HCT116 (cell line): ENCODE results near the gene GRIN2A. TPM values are rescaled to one million over a fixed set of nuclear protein-coding genes. Genes with fewer than 3 reads are reported as not detected.

Experiments
- ATAC-seq: fragments of 200-7000 bp; cut with Tn5 transposase; 2 replicates; pipeline ENCODE4 v1.9.1; 2020; ENCODE audit warnings: mild to moderate bottlenecking, moderate library complexity
- BruUV-seq: library from RNA; stranded (reverse); fragments of 400-500 nt; replicated peaks from 2 replicates; lab custom pipeline; 2021; lab: Mats Ljungman, UMichigan
- CTCF ChIA-PET: fragments of 300-600 bp; sonication (Branson Sonifier 250); formaldehyde crosslinking; loops from one replicate; lab custom pipeline; 2021; ENCODE audit warnings: antibody characterized with exemption; lab: Charles Lee
- POLR2A ChIA-PET: fragments of 300-600, 350-600 bp; sonication (Branson Sonifier 250); formaldehyde crosslinking; loops from one replicate; lab custom pipeline; 2021; ENCODE audit warnings: antibody characterized with exemption; lab: Charles Lee
- RAD21 ChIA-PET, 2 experiments: fragments of 300-600 bp; sonication (Branson Sonifier 250); formaldehyde crosslinking; loops; one replicate each; lab custom pipeline; 2023; ENCODE audit warnings: low total read pairs in 2 of 2; ENCODE audit not compliant: uncharacterized antibody in 2 of 2, unreplicated experiment in 2 of 2, low non-redundant PET in 1 of 2; lab: Charles Lee
- DNase-seq: peaks from one replicate; pipeline ENCODE4 v3.0.0-alpha.2; 2010; ENCODE audit warnings: low read depth, low spot score
- H2AFZ ChIP-seq: fragments of 200-600 bp; shearing (Covaris generic), sonication (generic); 2 replicates; pipeline ENCODE4 v1.6.1; 2017; ENCODE audit warnings: low read depth, mixed run types, mixed read lengths, antibody characterized with exemption, low read length; ENCODE audit not compliant: poor library complexity, severe bottlenecking
- H3K27ac ChIP-seq: 2 replicates; pipeline ENCODE4 v1.5.1; 2012; ENCODE audit warnings: low read depth, low read length
- H3K27me3 ChIP-seq: fragments of 200-600 bp; sonication (generic); 2 replicates; pipeline ENCODE4 v1.6.1; 2016; ENCODE audit warnings: mixed run types, low read length, mixed read lengths; ENCODE audit not compliant: insufficient read depth
- H3K36me3 ChIP-seq, 2 experiments: fragments of 200-500 bp in 1 of 2; fragments of 200-600 bp in 1 of 2; sonication (Bioruptor generic) in 1 of 2; sonication (generic) in 1 of 2; 2 replicates each; pipeline versions ENCODE4 v1.5.1 to v1.6.1; 2014 to 2016; ENCODE audit warnings: low read length in 2 of 2, inconsistent platforms in 1 of 2, mixed read lengths in 1 of 2, mixed run types in 1 of 2; ENCODE audit not compliant: insufficient read depth in 2 of 2, control insufficient read depth in 1 of 2
- H3K4me1 ChIP-seq, 2 experiments: fragments of 200-600 bp in 1 of 2; sonication (generic) in 1 of 2; 2 replicates each; pipeline versions ENCODE4 v1.5.1 to v1.6.1; 2012 to 2017; ENCODE audit warnings: low read length in 2 of 2, inconsistent platforms in 1 of 2, mild to moderate bottlenecking in 1 of 2, mixed read lengths in 1 of 2, mixed run types in 1 of 2, moderate library complexity in 1 of 2; ENCODE audit not compliant: insufficient read depth in 2 of 2, control insufficient read depth in 1 of 2
- H3K4me2 ChIP-seq: fragments of 200-600 bp; sonication (generic); 2 replicates; pipeline ENCODE4 v1.6.1; 2017; ENCODE audit warnings: mixed run types, low read length, mixed read lengths
- H3K4me3 ChIP-seq, 2 experiments: fragments of 200-600 bp in 1 of 2; sonication (generic) in 1 of 2; replicated peaks in 1 of 2; 2 replicates each; pipeline ENCODE4 v1.5.1; 2011 to 2016; ENCODE audit warnings: low read length in 2 of 2, control low read depth in 1 of 2, low read depth in 1 of 2, mild to moderate bottlenecking in 1 of 2, mixed read lengths in 1 of 2, mixed run types in 1 of 2
- H3K79me2 ChIP-seq: fragments of 200-600 bp; sonication (generic); 2 replicates; pipeline ENCODE4 v1.6.1; 2017; ENCODE audit warnings: mild to moderate bottlenecking, mixed run types, low read length, moderate library complexity, mixed read lengths; ENCODE audit not compliant: insufficient read depth
- H3K9ac ChIP-seq: fragments of 200-600 bp; sonication (generic); 2 replicates; pipeline ENCODE4 v1.6.1; 2016; ENCODE audit warnings: low read length, mixed read lengths
- H3K9me2 ChIP-seq: fragments of 200-600 bp; sonication (generic), shearing (Covaris generic); 2 replicates; pipeline ENCODE4 v1.6.1; 2017; ENCODE audit warnings: mixed run types, mild to moderate bottlenecking, moderate library complexity; ENCODE audit not compliant: insufficient read depth
- H3K9me3 ChIP-seq, 2 experiments: fragments of 200-500 bp in 1 of 2; fragments of 200-600 bp in 1 of 2; sonication (Bioruptor generic) in 1 of 2; sonication (generic) in 1 of 2; 2 replicates each; pipeline ENCODE4 v1.6.1; 2014 to 2017; ENCODE audit warnings: low read length in 2 of 2, mixed read lengths in 2 of 2, inconsistent platforms in 1 of 2, low read depth in 1 of 2, mild to moderate bottlenecking in 1 of 2, mixed run types in 1 of 2, moderate library complexity in 1 of 2; ENCODE audit not compliant: control insufficient read depth in 1 of 2, insufficient read depth in 1 of 2
- H4K20me1 ChIP-seq: fragments of 200-600 bp; sonication (generic), shearing (Covaris generic); 2 replicates; pipeline ENCODE4 v1.6.1; 2017; ENCODE audit warnings: mixed run types, mild to moderate bottlenecking, moderate library complexity; ENCODE audit not compliant: insufficient read depth
- CEBPB ChIP-seq: IDR thresholded peaks from 2 replicates; pipeline ENCODE4 v1.6.1; 2012; ENCODE audit warnings: low read depth
- CTCF ChIP-seq, 3 experiments: fragments of 200-600 bp in 1 of 3; sonication (generic) in 1 of 3; IDR thresholded peaks in 2 of 3; conservative IDR thresholded peaks in 1 of 3; 2 replicates each; pipeline ENCODE4 v1.5.1; 2012 to 2017; ENCODE audit warnings: low read depth in 2 of 3, low read length in 2 of 3, antibody characterized with exemption in 1 of 3, borderline replicate concordance in 1 of 3, control low read depth in 1 of 3, mild to moderate bottlenecking in 1 of 3, mixed read lengths in 1 of 3, mixed run types in 1 of 3, moderate library complexity in 1 of 3; ENCODE audit not compliant: insufficient read depth in 1 of 3
- EZH2phosphoT487 ChIP-seq: fragments of 200-600 bp; IDR thresholded peaks from 2 replicates; pipeline ENCODE4 v1.6.1; 2018; ENCODE audit warnings: antibody characterized with exemption, borderline replicate concordance
- FOSL1 ChIP-seq: IDR thresholded peaks from 2 replicates; pipeline ENCODE4 v1.6.1; 2012; ENCODE audit warnings: low read depth
- JUND ChIP-seq: IDR thresholded peaks from 2 replicates; pipeline ENCODE4 v1.6.1; 2012
- POLR2A ChIP-seq: IDR thresholded peaks from 2 replicates; pipeline ENCODE4 v1.7.0; 2011; ENCODE audit warnings: borderline replicate concordance; ENCODE audit not compliant: insufficient read depth, insufficient read length; ENCODE audit errors: extremely low read depth
- RAD21 ChIP-seq: IDR thresholded peaks from 2 replicates; pipeline ENCODE4 v1.6.1; 2012; ENCODE audit warnings: low read depth, mild to moderate bottlenecking
- intact Hi-C: fragments of 100-400 bp; cut with micrococcal nuclease; formaldehyde crosslinking; loops from 2 replicates; pipeline ENCODE4 v1.10.0; 2022
- total RNA-seq: library from RNA; stranded (reverse); gene quantifications from one replicate; pipeline ENCODE4 v1.2.1, GENCODE V29; 2021; ENCODE audit not compliant: unreplicated experiment
- TF ChIP-seq, protein P1 (sequence below): IDR thresholded peaks from 2 replicates; pipeline ENCODE4 v1.6.1; 2012; ENCODE audit warnings: low read depth

Gene GRIN2A
- total RNA-seq, 1 experiment from 2014 or later, result 0.02 TPM

DNA sequence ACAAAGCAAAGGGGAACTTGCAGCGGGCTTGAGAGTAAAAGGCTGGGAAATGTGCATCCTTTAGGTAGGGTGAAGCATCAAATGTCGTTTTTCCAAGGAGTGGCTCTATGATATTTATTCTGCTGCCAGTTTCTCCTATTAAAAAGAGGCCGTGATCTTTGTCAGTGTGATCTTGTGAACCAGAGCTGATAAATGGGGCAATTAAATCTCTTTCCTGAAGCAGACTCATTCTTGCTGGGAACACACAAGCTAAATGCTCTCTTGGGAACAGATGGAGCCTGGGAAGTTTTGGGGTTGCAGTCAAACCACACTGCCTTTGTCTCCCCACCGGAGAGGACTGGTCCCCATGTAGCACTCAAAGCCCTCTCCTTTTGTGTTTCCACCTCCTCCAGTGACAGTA is 408.9 kb downstream of the GRIN2A start:
- no peak overlapping the region for H3K9ac ChIP-seq
- no peaks in the 10 kb centered on the region for H3K9me2 ChIP-seq
- TF ChIP-seq CEBPB (no peak), EZH2phosphoT487 (no peak), RAD21 (no peak), CTCF (IDR thresholded peaks at IDR 0.05 in 2 of 3, conservative IDR thresholded peaks at IDR 0.05 in 1 of 3; ENCODE audit: borderline replicate concordance in 1 of 3, insufficient read depth in 1 of 3, low read depth in 2 of 3, low read length in 2 of 3) (no peak), POLR2A (no peak), JUND (no peak), FOSL1 (no peak)
- TF ChIP-seq, protein P1, sequence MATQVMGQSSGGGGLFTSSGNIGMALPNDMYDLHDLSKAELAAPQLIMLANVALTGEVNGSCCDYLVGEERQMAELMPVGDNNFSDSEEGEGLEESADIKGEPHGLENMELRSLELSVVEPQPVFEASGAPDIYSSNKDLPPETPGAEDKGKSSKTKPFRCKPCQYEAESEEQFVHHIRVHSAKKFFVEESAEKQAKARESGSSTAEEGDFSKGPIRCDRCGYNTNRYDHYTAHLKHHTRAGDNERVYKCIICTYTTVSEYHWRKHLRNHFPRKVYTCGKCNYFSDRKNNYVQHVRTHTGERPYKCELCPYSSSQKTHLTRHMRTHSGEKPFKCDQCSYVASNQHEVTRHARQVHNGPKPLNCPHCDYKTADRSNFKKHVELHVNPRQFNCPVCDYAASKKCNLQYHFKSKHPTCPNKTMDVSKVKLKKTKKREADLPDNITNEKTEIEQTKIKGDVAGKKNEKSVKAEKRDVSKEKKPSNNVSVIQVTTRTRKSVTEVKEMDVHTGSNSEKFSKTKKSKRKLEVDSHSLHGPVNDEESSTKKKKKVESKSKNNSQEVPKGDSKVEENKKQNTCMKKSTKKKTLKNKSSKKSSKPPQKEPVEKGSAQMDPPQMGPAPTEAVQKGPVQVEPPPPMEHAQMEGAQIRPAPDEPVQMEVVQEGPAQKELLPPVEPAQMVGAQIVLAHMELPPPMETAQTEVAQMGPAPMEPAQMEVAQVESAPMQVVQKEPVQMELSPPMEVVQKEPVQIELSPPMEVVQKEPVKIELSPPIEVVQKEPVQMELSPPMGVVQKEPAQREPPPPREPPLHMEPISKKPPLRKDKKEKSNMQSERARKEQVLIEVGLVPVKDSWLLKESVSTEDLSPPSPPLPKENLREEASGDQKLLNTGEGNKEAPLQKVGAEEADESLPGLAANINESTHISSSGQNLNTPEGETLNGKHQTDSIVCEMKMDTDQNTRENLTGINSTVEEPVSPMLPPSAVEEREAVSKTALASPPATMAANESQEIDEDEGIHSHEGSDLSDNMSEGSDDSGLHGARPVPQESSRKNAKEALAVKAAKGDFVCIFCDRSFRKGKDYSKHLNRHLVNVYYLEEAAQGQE, result no peak
- H2AFZ ChIP-seq, result no peak overlapping the region
- no TSS peak for BruUV-seq
- H3K27ac ChIP-seq, result no peak overlapping the region
- H3K36me3 ChIP-seq, result no peaks in the 10 kb centered on the region
- intact Hi-C loops, result no loop called here
- no peaks in the 10 kb centered on the region for H3K4me1 ChIP-seq
- POLR2A ChIA-PET, result no interaction called here
- CTCF ChIA-PET, result no interaction called here
- no peak overlapping the region for H3K4me2 ChIP-seq
- ATAC-seq (no peak), DNase-seq (no peak)
- H3K79me2 ChIP-seq, result no peaks in the 10 kb centered on the region
- no peaks in the 10 kb centered on the region for H3K9me3 ChIP-seq
- no peak overlapping the region for H3K4me3 ChIP-seq
- RAD21 ChIA-PET, result no interaction called here
- peaks cover 14% of the 10 kb centered on the region for H3K27me3 ChIP-seq
- H4K20me1 ChIP-seq, result no peaks in the 10 kb centered on the region
